ENCODE measurements around the gene CDH4.

The CDH4 gene

DNA sequence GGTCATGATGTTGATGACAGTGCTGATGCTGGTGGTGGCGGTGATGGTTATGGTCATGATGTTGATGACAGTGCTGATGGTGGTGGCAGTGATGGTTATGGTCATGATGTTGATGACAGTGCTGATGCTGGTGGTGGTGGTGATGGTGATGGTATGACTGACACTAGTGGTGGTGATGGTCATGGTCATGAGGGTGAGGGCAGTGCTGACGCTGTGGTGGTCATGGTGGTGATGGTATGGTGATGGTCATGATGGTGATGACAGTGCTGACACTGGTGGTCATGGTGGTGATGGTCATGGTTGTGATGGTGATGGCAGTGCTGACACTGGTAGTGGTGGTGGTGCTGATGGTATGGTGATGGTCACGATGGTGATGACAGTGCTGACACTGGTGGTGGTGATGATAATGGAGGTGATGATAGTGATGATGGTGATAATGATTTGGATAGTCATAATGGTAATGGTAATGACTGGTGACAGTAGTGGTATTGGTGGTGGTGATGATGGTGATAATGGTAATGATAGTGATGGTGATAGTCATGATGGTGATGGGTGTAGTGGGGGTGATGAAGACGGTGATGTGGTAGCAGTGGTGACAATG is 206.2 kb downstream of the CDH4 start:
- H3K4me3 ChIP-seq (ENCODE audit: low read depth in 1 of 2, low read length in 2 of 2), result no peak overlapping the region
- TF ChIP-seq, protein P1, sequence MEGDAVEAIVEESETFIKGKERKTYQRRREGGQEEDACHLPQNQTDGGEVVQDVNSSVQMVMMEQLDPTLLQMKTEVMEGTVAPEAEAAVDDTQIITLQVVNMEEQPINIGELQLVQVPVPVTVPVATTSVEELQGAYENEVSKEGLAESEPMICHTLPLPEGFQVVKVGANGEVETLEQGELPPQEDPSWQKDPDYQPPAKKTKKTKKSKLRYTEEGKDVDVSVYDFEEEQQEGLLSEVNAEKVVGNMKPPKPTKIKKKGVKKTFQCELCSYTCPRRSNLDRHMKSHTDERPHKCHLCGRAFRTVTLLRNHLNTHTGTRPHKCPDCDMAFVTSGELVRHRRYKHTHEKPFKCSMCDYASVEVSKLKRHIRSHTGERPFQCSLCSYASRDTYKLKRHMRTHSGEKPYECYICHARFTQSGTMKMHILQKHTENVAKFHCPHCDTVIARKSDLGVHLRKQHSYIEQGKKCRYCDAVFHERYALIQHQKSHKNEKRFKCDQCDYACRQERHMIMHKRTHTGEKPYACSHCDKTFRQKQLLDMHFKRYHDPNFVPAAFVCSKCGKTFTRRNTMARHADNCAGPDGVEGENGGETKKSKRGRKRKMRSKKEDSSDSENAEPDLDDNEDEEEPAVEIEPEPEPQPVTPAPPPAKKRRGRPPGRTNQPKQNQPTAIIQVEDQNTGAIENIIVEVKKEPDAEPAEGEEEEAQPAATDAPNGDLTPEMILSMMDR (IDR thresholded peaks at IDR 0.05; ENCODE audit: borderline replicate concordance, extremely low read depth, low read length, poor library complexity, severe bottlenecking), result no peak
- no peak for TF ChIP-seq EZH2 (IDR thresholded peaks at IDR 0.05; ENCODE audit: borderline replicate concordance, low read depth, low read length, severe bottlenecking)
- H3K27me3 ChIP-seq (ENCODE audit: insufficient read depth, low read length, poor library complexity), result no peaks in the 10 kb centered on the region

DNA sequence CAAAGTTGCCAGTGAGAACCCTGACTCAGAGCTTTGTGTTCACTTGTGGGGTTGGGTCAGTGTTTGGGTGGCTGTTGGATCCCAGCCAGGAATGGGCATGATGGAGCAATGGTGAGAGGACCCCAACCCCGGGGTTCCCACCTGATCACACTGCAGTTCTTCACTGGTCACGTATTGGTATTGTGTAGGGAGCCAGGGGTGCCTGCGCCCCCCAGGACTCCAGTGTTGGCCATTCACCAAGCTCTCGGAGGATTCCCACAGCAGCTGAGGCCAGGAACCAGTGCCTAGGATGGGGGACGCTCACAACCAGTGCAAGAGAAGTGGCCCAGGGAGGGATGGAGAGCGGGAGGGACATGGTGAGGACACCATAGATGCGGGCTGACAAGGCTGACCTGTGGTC is 207.2 kb downstream of the CDH4 start:
- TF ChIP-seq, protein P1 (IDR thresholded peaks at IDR 0.05; ENCODE audit: borderline replicate concordance, extremely low read depth, low read length, poor library complexity, severe bottlenecking), result no peak
- TF ChIP-seq EZH2 (IDR thresholded peaks at IDR 0.05; ENCODE audit: borderline replicate concordance, low read depth, low read length, severe bottlenecking), result no peak

More for the DNA sequence above, 206.2 kb downstream of the CDH4 start:
- H3K36me3 ChIP-seq (ENCODE audit: insufficient read depth, low read length), result no peaks in the 10 kb centered on the region
- no peaks in the 10 kb centered on the region for H3K4me1 ChIP-seq (ENCODE audit: insufficient read depth, low read length)
- H3K4me2 ChIP-seq (ENCODE audit: insufficient read depth, low read length), result no peak overlapping the region
- H4K20me1 ChIP-seq (ENCODE audit: insufficient read depth, low read length), result no peaks in the 10 kb centered on the region
- DNase-seq (no peak), ATAC-seq (ENCODE audit: insufficient read depth, low read depth) (no peak)
- H2AFZ ChIP-seq (ENCODE audit: low read depth, low read length), result no peak overlapping the region
- no peak overlapping the region for H3K9ac ChIP-seq (ENCODE audit: low read depth, low read length)
- H3K9me3 ChIP-seq (ENCODE audit: insufficient read depth, low read length, severe bottlenecking), result no peaks in the 10 kb centered on the region
- no peak overlapping the region for H3K27ac ChIP-seq (ENCODE audit: low read length)
- H3K79me2 ChIP-seq (ENCODE audit: insufficient read depth, low read length), result no peaks in the 10 kb centered on the region

DNA sequence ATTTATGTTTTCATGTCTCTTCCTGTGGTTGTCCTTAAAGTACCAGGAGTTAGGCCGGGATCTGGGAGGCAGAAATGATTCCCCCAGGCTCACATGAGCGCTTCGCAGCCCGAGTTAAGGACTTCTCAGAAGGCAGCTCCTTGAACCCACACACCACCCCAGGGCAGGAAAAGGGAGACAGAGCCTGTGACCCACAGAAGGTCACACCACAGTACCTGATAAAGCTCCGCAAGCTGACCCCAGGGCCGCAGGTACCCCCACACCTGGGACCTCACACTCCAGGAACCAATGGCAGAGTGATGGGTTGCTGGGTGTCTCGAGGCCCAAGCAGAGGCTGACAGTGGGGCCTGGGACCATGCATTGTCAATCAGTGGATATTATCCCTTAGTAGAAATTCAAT is 207.6 kb downstream of the CDH4 start:
- Histone ChIP-seq H3K79me2 (ENCODE audit: insufficient read depth, low read length) (no peaks in the 10 kb centered on the region), H4K20me1 (ENCODE audit: insufficient read depth, low read length) (no peaks in the 10 kb centered on the region), H3K27me3 (ENCODE audit: insufficient read depth, low read length, poor library complexity) (peaks cover 2% of the 10 kb centered on the region), H3K36me3 (ENCODE audit: insufficient read depth, low read length) (no peaks in the 10 kb centered on the region), H3K9me3 (ENCODE audit: insufficient read depth, low read length, severe bottlenecking) (no peaks in the 10 kb centered on the region), H2AFZ (ENCODE audit: low read depth, low read length) (no peak overlapping the region), H3K4me1 (ENCODE audit: insufficient read depth, low read length) (no peaks in the 10 kb centered on the region), H3K4me2 (ENCODE audit: insufficient read depth, low read length) (no peak overlapping the region), H3K27ac (ENCODE audit: low read length) (no peak overlapping the region), H3K9ac (ENCODE audit: low read depth, low read length) (no peak overlapping the region), H3K4me3 (ENCODE audit: low read depth in 1 of 2, low read length in 2 of 2) (no peak overlapping the region)
- ATAC-seq (ENCODE audit: insufficient read depth, low read depth) (no peak), DNase-seq (no peak)
- TF ChIP-seq, protein P1 (IDR thresholded peaks at IDR 0.05; ENCODE audit: borderline replicate concordance, extremely low read depth, low read length, poor library complexity, severe bottlenecking), result no peak
- TF ChIP-seq EZH2 (IDR thresholded peaks at IDR 0.05; ENCODE audit: borderline replicate concordance, low read depth, low read length, severe bottlenecking), result no peak

More for the DNA sequence above, 207.2 kb downstream of the CDH4 start:
- Histone ChIP-seq H3K36me3 (ENCODE audit: insufficient read depth, low read length) (no peaks in the 10 kb centered on the region), H3K79me2 (ENCODE audit: insufficient read depth, low read length) (no peaks in the 10 kb centered on the region), H3K4me3 (ENCODE audit: low read depth in 1 of 2, low read length in 2 of 2) (no peak overlapping the region), H3K27ac (ENCODE audit: low read length) (no peak overlapping the region), H2AFZ (ENCODE audit: low read depth, low read length) (no peak overlapping the region), H3K9me3 (ENCODE audit: insufficient read depth, low read length, severe bottlenecking) (no peaks in the 10 kb centered on the region), H3K27me3 (ENCODE audit: insufficient read depth, low read length, poor library complexity) (no peaks in the 10 kb centered on the region), H3K4me1 (ENCODE audit: insufficient read depth, low read length) (no peaks in the 10 kb centered on the region), H3K9ac (ENCODE audit: low read depth, low read length) (no peak overlapping the region), H3K4me2 (ENCODE audit: insufficient read depth, low read length) (no peak overlapping the region), H4K20me1 (ENCODE audit: insufficient read depth, low read length) (no peaks in the 10 kb centered on the region)
- DNase-seq, result no peak
- ATAC-seq (ENCODE audit: insufficient read depth, low read depth), result no peak
